ENCODE data around the gene UNC5C. TPM values are rescaled to one million over a fixed set of nuclear protein-coding genes. Genes with fewer than 3 reads are reported as not detected.

Gene UNC5C
- total RNA-seq, 4 donors from 2014 or later: 3.3 to 21.6 (median 7.9) TPM

DNA sequence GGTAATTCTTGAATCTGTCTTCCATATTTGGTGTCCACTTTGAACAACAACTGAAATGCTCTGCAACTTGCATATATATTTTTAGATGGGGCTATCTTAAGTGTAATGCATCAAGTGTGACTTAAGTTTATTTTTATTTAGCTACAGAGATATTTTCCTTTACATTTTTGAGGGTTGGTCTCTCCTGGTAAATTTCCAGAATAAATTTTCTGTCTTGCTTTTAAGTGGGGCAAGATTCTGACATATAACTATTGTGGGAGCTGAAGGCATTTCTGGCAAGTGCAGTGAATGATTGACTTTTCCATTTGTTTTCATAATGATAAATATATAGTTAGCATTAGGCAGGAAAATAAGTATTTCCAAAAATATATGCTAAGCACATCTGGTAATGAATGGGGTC is 18.8 kb downstream of the UNC5C start:
- no peak for DNase-seq
- Histone ChIP-seq H3K4me3 (no peak overlapping the region), H3K27me3 (no peaks in the 10 kb centered on the region), H3K36me3 (no peaks in the 10 kb centered on the region), H3K27ac (no peak overlapping the region), H3K9me3 (no peaks in the 10 kb centered on the region), H3K4me1 (no peaks in the 10 kb centered on the region)
- intact Hi-C loops (cut with DNase I; ENCODE audit: low total_unique reads): no loop called here
- TF ChIP-seq, protein P1, sequence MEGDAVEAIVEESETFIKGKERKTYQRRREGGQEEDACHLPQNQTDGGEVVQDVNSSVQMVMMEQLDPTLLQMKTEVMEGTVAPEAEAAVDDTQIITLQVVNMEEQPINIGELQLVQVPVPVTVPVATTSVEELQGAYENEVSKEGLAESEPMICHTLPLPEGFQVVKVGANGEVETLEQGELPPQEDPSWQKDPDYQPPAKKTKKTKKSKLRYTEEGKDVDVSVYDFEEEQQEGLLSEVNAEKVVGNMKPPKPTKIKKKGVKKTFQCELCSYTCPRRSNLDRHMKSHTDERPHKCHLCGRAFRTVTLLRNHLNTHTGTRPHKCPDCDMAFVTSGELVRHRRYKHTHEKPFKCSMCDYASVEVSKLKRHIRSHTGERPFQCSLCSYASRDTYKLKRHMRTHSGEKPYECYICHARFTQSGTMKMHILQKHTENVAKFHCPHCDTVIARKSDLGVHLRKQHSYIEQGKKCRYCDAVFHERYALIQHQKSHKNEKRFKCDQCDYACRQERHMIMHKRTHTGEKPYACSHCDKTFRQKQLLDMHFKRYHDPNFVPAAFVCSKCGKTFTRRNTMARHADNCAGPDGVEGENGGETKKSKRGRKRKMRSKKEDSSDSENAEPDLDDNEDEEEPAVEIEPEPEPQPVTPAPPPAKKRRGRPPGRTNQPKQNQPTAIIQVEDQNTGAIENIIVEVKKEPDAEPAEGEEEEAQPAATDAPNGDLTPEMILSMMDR (IDR thresholded peaks at IDR 0.05): no peak
- TF ChIP-seq POLR2A (IDR thresholded peaks at IDR 0.05): no peak

DNA sequence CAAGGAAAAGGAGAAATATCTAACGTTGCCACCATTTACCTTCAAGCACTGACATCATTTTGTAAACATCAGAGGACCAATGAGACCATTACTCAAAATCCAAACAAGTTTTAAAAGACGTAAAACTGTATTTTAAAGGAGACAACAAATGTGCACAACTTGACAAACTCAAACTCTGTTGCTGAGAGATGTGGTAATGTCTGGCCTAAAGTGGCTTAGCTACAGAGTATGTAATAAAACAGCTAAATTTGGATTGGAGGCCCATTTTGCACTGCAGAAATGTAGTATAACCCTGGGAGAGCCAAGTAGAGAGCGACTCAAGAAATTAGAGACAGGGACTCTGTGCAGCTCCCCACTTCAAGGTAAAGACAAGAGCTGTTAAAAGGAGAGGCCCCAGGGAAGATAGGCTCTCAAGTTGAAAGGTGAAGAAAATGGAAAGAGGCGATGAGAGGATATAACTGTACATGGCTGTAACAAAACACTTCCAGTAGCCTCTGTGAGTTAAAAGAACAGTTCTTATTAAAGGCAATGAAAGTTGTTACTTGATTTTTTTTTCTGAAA is 20.3 kb downstream of the UNC5C start:
- Histone ChIP-seq H3K27ac (no peak overlapping the region), H3K4me1 (no peaks in the 10 kb centered on the region), H3K9me3 (no peaks in the 10 kb centered on the region), H3K27me3 (no peaks in the 10 kb centered on the region), H3K4me3 (no peak overlapping the region), H3K36me3 (no peaks in the 10 kb centered on the region)
- intact Hi-C loops (cut with DNase I; ENCODE audit: low total_unique reads): no loop called here
- no peak for TF ChIP-seq POLR2A (IDR thresholded peaks at IDR 0.05)
- TF ChIP-seq, protein P1 (IDR thresholded peaks at IDR 0.05): no peak
- DNase-seq: no peak

DNA sequence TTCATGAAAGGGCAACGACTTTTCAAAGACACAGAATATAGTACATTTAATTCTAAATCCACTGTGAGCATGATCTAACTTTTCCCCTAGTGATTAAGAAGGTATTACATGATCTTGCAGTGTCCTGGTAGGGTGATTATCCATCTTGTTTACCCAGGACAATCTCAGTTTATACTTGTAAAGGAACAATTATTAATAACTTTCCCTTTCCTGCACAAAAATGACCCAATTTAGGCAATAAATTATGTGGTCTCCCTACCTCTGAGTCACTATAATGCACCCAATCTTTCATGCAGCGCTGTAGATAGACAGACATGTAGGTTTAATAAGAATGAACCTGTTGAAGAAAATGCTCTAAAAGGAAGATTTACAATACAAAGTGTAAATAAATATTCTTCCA is 22.7 kb downstream of the UNC5C start:
- no peak for DNase-seq
- intact Hi-C loops (cut with DNase I; ENCODE audit: low total_unique reads): no loop called here
- TF ChIP-seq, protein P1 (IDR thresholded peaks at IDR 0.05): no peak
- TF ChIP-seq POLR2A (IDR thresholded peaks at IDR 0.05): no peak

DNA sequence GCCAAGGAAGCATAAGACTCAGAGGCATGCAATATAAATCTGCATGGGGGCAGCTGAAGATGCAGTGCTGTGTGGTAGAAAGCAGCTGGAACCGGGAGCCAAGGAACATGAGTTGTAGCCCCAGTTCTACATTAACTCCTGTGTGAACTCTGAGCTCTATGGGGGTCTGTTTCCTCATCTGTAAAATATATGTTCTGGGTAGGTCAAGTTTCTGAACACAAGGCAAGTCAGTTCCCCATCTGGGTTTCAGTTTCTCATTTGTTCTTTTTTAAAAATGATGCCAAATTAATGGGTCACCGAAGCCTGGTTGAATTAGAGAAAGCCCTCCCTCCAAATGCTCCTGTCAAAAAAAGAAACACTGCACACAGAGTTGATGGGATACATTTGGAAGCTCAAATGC is 24.0 kb downstream of the UNC5C start:
- no peak for TF ChIP-seq POLR2A (IDR thresholded peaks at IDR 0.05)
- TF ChIP-seq, protein P1 (IDR thresholded peaks at IDR 0.05): no peak
- Histone ChIP-seq H3K27me3 (no peaks in the 10 kb centered on the region), H3K36me3 (no peaks in the 10 kb centered on the region), H3K4me1 (no peaks in the 10 kb centered on the region), H3K27ac (no peak overlapping the region), H3K4me3 (no peak overlapping the region), H3K9me3 (no peaks in the 10 kb centered on the region)
- intact Hi-C loops (cut with DNase I; ENCODE audit: low total_unique reads): no loop called here
- DNase-seq: no peak

More for the DNA sequence above, 22.7 kb downstream of the UNC5C start:
- Histone ChIP-seq H3K4me3 (no peak overlapping the region), H3K9me3 (no peaks in the 10 kb centered on the region), H3K36me3 (no peaks in the 10 kb centered on the region), H3K27me3 (no peaks in the 10 kb centered on the region), H3K4me1 (no peaks in the 10 kb centered on the region), H3K27ac (no peak overlapping the region)

DNA sequence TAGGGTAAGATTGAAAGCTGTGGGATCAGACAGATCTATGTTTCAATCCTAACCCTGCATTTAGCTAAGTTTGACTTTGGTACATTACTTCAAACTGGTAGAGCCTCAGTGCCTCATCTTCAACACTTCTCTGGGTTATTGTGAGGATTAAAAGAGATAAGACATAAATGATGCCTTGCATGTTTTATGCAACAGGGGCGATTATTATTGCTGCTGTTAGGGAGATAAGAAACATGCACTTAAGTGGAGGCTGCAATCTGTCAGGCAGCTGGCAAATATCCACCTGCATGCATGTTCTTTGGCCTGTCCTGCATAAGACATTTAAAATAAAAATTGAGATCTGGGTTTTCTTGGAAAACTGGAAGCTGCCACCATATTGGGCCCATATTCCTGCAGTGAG is 24.6 kb downstream of the UNC5C start:
- no peaks in the 10 kb centered on the region for H3K4me1 ChIP-seq
- H3K4me3 ChIP-seq: no peak overlapping the region
- no peak for DNase-seq
- H3K36me3 ChIP-seq: no peaks in the 10 kb centered on the region
- H3K27ac ChIP-seq: no peak overlapping the region
- TF ChIP-seq POLR2A (IDR thresholded peaks at IDR 0.05): no peak
- TF ChIP-seq, protein P1 (IDR thresholded peaks at IDR 0.05): no peak
- intact Hi-C loops (cut with DNase I; ENCODE audit: low total_unique reads): no loop called here
- no peaks in the 10 kb centered on the region for H3K9me3 ChIP-seq
- H3K27me3 ChIP-seq: no peaks in the 10 kb centered on the region

Data from uterus (tissue), 4 donors.